IgD-negative memory B cell (primary cell): ENCODE results near the gene PALLD. TPM values are rescaled to one million over a fixed set of nuclear protein-coding genes. Genes with fewer than 3 reads are reported as not detected.
"Not testable (repeated sequence)": the region's sequence is repeated elsewhere in the genome, so short reads cannot be mapped to it uniquely, and the experiment has no call there.

Experiments
- H3K27ac Mint-ChIP-seq, 3 donors: one replicate each; pipeline ENCODE4 v1.8.0; 2020 to 2022; ENCODE audit warnings: mild to moderate bottlenecking in 3 of 3, mixed read lengths in 3 of 3, moderate library complexity in 1 of 3
- H3K27me3 Mint-ChIP-seq: one replicate; pipeline ENCODE4 v1.8.0; 2021; ENCODE audit warnings: mixed read lengths
- H3K36me3 Mint-ChIP-seq: one replicate; pipeline ENCODE4 v1.8.0; 2020; ENCODE audit warnings: mild to moderate bottlenecking, mixed read lengths
- H3K4me1 Mint-ChIP-seq, 3 donors: one replicate each; pipeline ENCODE4 v1.8.0; 2020 to 2022; ENCODE audit warnings: mixed read lengths in 3 of 3, mild to moderate bottlenecking in 1 of 3
- H3K4me3 Mint-ChIP-seq, 4 donors: one replicate each; pipeline ENCODE4 v1.8.0; 2020 to 2022; ENCODE audit warnings: mild to moderate bottlenecking in 4 of 4, mixed read lengths in 4 of 4, moderate library complexity in 3 of 4
- H3K9me3 Mint-ChIP-seq, 3 donors: one replicate each; pipeline ENCODE4 v1.8.0; 2020 to 2021; ENCODE audit warnings: mixed read lengths in 3 of 3, mild to moderate bottlenecking in 1 of 3
- polyA plus RNA-seq: library from polyadenylated mRNA; unstranded; fragments of 300-500 nt; fragmentation: Illumina TruSeq; gene quantifications from one replicate; pipeline ENCODE4 v1.2.3, GENCODE V29; 2021

Gene PALLD
- polyA plus RNA-seq, 1 donor from 2014 or later, result 0.31 TPM

DNA sequence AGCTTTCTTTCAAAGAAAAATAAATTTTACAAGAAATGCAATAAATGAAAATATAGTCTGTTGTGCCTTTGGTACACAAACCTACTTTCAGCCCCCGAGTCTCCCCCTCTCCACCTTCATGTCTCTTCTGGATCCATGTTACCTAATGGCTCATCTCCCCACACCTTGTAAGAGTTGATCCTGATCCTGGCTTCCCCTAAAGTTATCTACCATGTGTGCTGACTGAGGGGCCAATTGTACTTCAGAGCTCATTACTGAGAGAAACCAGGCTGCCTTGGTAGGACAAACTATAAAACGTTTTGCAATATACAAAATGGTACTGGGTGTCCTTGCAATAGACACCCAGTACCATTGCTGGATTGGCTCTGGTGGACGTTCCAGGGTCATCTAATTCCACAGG lies 11.8 kb downstream of the PALLD start:
- peaks cover 0 to 3% (median 0%) of the 10 kb centered on the region in 3 donors for H3K4me1 Mint-ChIP-seq
- H3K27me3 Mint-ChIP-seq, result peaks cover 3% of the 10 kb centered on the region
- H3K4me3 Mint-ChIP-seq, result no peak overlapping the region
- no peaks in the 10 kb centered on the region for H3K9me3 Mint-ChIP-seq
- H3K36me3 Mint-ChIP-seq, result peaks cover 2% of the 10 kb centered on the region
- no peak overlapping the region for H3K27ac Mint-ChIP-seq

DNA sequence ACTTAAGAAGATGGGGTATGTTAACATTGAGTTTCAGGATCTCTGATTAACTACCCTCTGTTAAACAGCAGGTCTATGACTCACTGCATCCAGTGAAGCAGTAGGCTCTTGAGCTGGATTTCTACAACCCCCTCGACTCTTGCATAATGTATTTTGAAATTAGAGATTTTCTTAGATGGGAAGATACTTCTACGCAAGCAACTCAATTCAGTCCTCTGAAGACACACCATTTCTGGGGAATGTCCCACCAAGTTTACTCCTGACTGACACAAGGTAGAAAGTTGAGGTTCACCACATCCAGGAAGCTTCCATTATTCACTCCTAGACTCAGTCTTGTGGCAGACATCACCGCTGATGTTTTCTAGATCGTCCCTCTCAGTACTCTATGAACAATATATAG lies 12.9 kb downstream of the PALLD start:
- Mint-ChIP-seq H3K27ac (no peak overlapping the region), H3K9me3 (no peaks in the 10 kb centered on the region), H3K27me3 (no peaks in the 10 kb centered on the region), H3K4me1 (peaks cover 0 to 2% (median 0%) of the 10 kb centered on the region in 3 donors), H3K36me3 (no peaks in the 10 kb centered on the region), H3K4me3 (no peak overlapping the region)

DNA sequence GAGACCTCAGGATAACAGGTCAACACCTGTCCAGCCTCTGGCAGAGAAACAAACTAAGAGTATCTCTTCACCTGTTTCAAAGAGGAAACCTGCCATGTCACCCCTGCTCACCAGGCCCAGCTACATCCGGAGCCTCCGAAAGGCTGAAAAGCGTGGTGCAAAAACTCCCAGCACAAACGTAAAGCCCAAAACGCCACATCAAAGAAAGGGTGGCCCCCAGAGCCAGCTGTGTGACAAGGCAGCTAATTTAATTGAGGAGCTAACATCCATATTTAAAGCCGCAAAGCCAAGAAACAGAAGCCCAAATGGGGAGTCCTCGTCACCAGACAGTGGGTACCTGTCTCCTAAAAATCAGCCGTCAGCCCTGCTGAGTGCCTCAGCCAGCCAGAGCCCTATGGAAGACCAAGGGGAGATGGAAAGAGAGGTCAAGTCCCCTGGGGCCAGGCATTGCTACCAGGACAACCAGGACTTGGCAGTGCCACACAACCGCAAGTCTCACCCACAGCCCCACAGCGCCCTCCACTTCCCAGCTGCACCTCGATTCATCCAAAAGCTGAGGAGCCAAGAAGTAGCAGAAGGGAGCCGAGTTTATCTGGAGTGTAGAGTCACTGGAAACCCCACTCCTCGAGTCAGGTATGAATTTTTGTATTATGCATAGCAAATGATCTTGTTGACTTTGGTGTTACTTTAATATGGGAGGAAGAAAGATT lies 15.1 kb downstream of the PALLD start:
- H3K4me1 Mint-ChIP-seq, result peaks cover 0 to 2% (median 0%) of the 10 kb centered on the region in 3 donors
- H3K27ac Mint-ChIP-seq, result no peak overlapping the region
- no peaks in the 10 kb centered on the region for H3K36me3 Mint-ChIP-seq
- no peaks in the 10 kb centered on the region for H3K9me3 Mint-ChIP-seq
- peaks cover 2% of the 10 kb centered on the region for H3K27me3 Mint-ChIP-seq
- H3K4me3 Mint-ChIP-seq, result no peak overlapping the region

DNA sequence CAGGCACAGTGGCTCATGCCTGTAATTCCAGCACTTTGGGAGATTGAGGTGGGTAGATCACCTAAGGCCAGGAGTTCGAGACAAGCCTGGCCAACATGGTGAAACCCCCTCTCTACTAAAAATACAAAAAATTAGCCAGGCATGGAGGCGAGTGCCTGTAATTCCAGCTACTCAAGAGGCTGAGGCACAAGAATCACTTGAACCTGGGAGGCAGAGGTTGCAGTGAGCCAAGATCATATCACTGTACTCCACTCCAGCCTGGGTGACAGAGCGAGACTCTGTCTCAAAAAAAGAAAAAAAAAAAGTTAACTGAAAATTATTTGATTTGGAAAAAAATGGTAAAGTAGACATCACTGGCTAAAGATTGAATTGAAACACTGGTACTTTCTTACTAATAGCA lies 17.0 kb downstream of the PALLD start:
- not testable (repeated sequence) for H3K4me3 Mint-ChIP-seq, H3K4me1 Mint-ChIP-seq, H3K9me3 Mint-ChIP-seq, H3K36me3 Mint-ChIP-seq, H3K27me3 Mint-ChIP-seq, H3K27ac Mint-ChIP-seq

DNA sequence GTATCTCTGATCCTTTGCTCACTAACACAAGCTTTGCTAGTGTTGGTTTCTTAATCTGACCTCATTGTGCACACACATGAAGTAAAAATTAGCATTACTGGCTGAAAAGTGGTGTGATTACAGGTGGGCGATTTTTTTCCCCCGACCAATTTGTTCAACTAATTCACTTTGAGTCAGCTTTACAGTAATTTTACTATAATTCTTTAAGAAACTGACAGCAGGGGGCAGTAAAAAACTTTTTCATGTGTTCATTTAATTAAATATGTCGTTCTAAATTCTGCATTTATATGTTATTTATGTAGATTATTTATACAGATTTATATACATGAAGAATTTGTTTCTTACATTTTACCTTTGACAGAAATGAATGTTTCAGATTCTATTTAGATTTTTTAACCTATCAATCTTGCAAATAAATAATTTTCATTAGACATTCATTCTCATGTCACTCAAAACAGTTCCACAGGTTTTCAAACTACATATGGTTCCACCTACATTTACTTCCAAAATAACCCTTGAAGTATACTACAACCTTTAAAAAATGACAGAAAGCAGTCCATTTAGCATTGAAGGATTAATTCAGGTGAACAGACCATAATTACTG lies 17.5 kb downstream of the PALLD start:
- Mint-ChIP-seq H3K27ac (no peak overlapping the region), H3K36me3 (no peaks in the 10 kb centered on the region), H3K27me3 (peaks cover 2% of the 10 kb centered on the region), H3K4me1 (peaks cover 0 to 2% (median 0%) of the 10 kb centered on the region in 3 donors), H3K9me3 (no peaks in the 10 kb centered on the region), H3K4me3 (no peak overlapping the region)

DNA sequence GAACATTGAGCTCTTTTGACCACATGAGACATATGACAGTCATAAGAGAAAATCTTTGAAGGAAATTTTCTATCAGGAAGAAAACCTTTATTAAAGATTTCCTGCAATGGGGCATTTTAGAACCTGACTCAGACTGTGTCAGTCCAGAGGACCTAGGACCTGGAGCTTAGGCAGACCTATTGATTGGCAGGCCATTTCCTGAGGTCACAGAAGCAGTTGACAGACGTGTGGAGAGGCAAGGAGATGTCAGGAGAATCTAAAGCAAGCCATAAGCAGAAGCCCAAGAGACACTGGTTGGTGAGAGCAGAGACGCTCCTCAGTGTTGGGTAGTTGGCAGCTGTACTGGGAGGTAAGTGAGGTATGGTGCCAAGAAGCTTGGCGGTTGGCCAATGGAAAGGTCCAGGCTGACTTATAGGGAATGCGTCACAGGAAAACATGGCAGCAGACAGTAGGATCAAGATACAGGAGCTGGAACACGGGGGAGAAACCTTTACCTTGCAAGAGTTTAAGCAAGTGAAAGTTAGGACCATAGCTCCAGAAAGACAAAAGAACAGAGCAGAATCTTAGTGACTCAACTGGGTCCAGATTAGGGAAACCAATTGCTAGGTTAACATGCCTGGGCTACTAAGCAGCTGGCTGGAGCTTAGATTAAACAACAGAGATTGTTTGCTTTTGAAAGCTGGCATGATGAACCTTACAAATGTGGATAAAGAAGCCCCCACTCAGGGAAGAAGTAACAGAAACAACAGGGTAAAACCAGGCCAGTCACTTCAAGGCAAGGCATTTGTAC lies 18.6 kb downstream of the PALLD start:
- no peaks in the 10 kb centered on the region for H3K9me3 Mint-ChIP-seq
- peaks cover 2% of the 10 kb centered on the region for H3K27me3 Mint-ChIP-seq
- peaks cover 0 to 2% (median 0%) of the 10 kb centered on the region in 3 donors for H3K4me1 Mint-ChIP-seq
- no peak overlapping the region for H3K27ac Mint-ChIP-seq
- no peaks in the 10 kb centered on the region for H3K36me3 Mint-ChIP-seq
- no peak overlapping the region for H3K4me3 Mint-ChIP-seq

DNA sequence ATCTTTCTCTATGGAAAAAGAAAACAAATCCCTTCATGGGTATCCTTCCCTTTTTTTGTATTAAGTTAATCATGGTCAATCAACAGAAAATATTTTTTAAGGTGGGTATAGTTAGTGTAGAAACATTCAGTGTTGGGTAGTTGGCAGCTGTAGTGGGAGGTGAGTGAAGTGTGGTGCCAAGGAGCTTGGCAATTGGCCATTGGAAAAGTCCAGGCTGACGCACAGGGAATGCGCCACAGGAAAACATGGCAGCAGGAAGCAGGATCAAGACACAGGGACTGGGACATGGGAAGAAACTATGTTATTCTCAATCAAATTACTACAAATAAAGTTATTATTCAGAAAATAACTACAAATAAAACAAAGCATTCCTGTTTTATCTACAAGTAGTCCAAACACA lies 20.0 kb downstream of the PALLD start:
- H3K36me3 Mint-ChIP-seq, result no peaks in the 10 kb centered on the region
- no peaks in the 10 kb centered on the region for H3K9me3 Mint-ChIP-seq
- peaks cover 0 to 2% (median 0%) of the 10 kb centered on the region in 3 donors for H3K4me1 Mint-ChIP-seq
- no peak overlapping the region for H3K27ac Mint-ChIP-seq
- H3K4me3 Mint-ChIP-seq, result no peak overlapping the region
- peaks cover 2% of the 10 kb centered on the region for H3K27me3 Mint-ChIP-seq

DNA sequence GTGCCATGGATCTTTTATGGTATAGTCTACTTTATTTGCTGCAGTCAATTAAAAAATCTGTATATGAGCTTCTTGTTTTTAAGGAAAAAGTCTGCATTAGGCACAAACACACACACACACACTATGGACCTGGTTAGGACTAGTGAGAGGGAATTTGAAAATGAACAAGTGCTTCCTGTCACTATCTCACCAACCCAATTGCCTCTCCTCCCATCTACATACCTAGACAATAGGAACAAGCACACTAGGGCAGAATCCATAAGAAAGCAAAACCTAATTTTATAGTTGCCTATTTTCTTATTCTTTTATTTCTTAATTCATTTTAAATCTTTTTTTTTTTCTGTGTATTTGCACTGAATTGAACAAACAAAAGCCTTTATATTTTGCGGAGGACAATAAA lies 22.7 kb downstream of the PALLD start:
- H3K27me3 Mint-ChIP-seq, result peaks cover 4% of the 10 kb centered on the region
- no peak overlapping the region for H3K27ac Mint-ChIP-seq
- no peaks in the 10 kb centered on the region for H3K4me1 Mint-ChIP-seq
- H3K9me3 Mint-ChIP-seq, result no peaks in the 10 kb centered on the region
- H3K36me3 Mint-ChIP-seq, result no peaks in the 10 kb centered on the region
- H3K4me3 Mint-ChIP-seq, result no peak overlapping the region

DNA sequence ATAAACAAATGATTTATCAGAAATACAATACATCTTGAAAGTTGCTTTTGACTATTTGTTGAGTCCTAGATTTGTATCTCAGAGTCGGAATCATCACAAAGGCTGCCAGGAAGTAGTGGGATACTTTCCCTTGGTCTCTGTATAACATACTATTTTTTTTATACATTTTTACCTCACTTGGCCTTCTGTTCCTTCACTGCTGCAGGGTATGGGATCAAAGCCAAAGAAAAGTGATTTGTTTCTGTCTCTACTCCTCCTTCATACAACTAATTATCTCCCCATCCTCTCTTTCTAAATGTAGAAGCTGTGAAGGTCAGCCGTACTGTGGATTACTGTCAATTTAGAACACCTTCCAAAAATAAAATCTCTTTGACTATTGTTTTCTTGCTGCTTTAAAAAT lies 24.9 kb downstream of the PALLD start:
- Mint-ChIP-seq H3K4me3 (no peak overlapping the region), H3K36me3 (no peaks in the 10 kb centered on the region), H3K27ac (no peak overlapping the region), H3K27me3 (peaks cover 2% of the 10 kb centered on the region), H3K4me1 (no peaks in the 10 kb centered on the region), H3K9me3 (no peaks in the 10 kb centered on the region)

DNA sequence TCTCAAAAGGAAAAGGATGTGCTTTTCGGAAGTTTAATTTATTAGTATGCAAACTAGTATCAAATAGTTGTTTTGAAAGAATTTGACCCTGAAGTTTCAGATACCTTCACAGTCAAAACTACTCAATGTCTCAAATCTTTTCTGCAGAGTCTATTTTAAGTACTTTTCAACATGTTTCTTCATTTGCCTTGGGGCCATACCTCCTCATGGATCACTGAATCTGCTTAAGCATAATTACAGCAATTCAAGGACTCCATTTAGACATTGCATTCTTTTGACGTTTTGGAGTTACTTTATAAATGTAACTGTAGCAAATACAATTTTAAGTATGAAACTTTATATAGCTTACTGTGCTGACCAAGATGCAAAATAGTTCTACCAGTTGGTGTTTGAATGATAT lies 25.5 kb downstream of the PALLD start:
- no peaks in the 10 kb centered on the region for H3K4me1 Mint-ChIP-seq
- H3K4me3 Mint-ChIP-seq, result no peak overlapping the region
- H3K27me3 Mint-ChIP-seq, result peaks cover 2% of the 10 kb centered on the region
- no peaks in the 10 kb centered on the region for H3K9me3 Mint-ChIP-seq
- no peak overlapping the region for H3K27ac Mint-ChIP-seq
- H3K36me3 Mint-ChIP-seq, result no peaks in the 10 kb centered on the region

DNA sequence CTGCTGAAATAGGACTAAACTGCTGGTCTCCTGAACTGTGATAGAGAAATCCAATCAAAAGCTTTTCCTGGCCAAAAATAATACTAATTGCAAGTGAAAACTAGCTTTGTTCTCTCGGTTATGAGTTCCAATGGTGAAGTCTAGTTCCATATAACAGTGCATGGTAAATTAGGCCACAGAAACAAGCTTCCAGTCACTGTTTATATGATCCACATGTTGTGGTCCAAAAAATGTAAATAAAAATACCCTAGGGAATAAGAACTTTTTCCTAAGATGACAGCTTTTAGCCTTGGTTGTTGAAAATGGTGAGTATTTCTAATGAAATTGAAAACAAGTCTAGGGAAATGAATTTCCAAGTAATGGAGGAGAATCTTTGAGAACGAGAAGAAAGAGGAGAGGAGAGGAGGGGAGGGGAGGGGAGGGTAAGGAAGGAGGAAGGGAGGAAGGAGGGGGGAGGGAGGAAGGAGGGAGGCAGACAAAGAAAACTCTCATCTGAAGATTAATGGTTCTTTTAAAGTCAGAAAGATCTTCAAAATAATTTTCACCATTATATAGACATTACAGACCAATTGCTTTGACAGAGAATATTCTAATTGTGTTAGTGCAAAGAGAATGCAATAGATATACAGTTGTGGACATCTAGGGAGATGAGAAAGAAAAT lies 26.1 kb downstream of the PALLD start:
- Mint-ChIP-seq H3K36me3 (no peaks in the 10 kb centered on the region), H3K4me1 (peaks cover 0 to 1% (median 0%) of the 10 kb centered on the region in 3 donors), H3K27me3 (peaks cover 2% of the 10 kb centered on the region), H3K9me3 (no peaks in the 10 kb centered on the region), H3K27ac (no peak overlapping the region), H3K4me3 (no peak overlapping the region)

DNA sequence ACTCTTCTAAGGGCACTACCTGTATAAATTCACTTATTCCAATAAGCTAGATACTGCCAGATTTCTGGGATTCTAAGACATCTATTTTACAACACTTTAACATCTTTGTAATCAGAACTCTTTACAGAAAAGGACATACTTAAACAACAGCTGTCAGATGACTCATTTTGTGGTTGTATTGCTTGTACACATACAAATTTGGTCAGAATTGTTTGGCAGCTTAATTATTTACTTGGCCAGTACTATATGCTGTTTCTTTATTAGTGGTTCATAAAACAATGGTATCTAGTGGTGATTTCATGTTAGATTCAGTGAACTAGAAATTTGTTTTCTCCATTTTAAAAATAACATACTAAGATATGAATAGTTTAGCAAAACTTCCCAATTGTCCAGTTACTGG lies 27.2 kb downstream of the PALLD start:
- no peak overlapping the region for H3K4me3 Mint-ChIP-seq
- no peak overlapping the region for H3K27ac Mint-ChIP-seq
- H3K9me3 Mint-ChIP-seq, result no peaks in the 10 kb centered on the region
- H3K27me3 Mint-ChIP-seq, result peaks cover 2% of the 10 kb centered on the region
- H3K4me1 Mint-ChIP-seq, result peaks cover 0 to 1% (median 0%) of the 10 kb centered on the region in 3 donors
- H3K36me3 Mint-ChIP-seq, result no peaks in the 10 kb centered on the region

DNA sequence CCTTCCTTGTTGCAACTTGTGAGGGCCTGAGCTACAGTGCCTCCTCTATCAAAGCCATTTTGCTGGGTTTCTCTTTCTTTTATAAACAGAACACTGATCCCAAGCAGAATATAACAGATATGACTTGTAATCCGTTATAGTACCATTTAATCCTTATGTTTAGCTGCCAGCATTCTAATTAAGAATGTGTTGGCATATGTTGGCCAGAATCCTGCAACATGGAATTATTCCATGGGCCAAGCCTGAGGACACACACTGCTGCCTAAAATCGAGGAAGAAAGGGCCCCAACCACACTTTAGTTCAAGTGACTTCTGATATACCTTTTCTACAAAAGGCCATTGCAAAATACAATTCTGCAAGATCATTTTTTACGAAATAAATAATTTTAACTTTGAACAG lies 28.0 kb downstream of the PALLD start:
- peaks cover 0 to 1% (median 0%) of the 10 kb centered on the region in 3 donors for H3K4me1 Mint-ChIP-seq
- no peak overlapping the region for H3K4me3 Mint-ChIP-seq
- no peaks in the 10 kb centered on the region for H3K9me3 Mint-ChIP-seq
- no peaks in the 10 kb centered on the region for H3K36me3 Mint-ChIP-seq
- no peak overlapping the region for H3K27ac Mint-ChIP-seq
- H3K27me3 Mint-ChIP-seq, result peaks cover 3% of the 10 kb centered on the region

DNA sequence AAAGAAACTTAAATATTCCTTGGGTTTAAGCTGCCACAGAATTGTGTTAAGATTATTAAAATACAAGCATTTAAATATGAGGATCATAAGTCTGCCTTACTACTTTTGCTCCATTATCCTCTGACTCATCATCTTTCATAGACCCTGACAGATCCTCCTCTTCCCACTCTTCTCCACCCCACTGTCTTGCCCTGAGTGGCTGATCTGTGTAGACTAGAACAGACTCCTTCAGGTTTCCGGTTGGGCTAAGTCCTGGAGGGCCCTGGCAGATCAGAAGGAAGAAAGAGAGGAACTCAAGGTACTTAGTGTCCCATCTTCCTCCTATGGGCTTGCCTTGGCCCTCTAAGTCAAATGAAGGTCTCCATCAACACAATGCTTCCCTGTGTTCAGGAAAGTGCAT lies 30.7 kb downstream of the PALLD start:
- peaks cover 3% of the 10 kb centered on the region for H3K27me3 Mint-ChIP-seq
- H3K27ac Mint-ChIP-seq, result no peak overlapping the region
- peaks cover 0 to 1% (median 0%) of the 10 kb centered on the region in 3 donors for H3K4me1 Mint-ChIP-seq
- peaks cover 0 to 2% (median 0%) of the 10 kb centered on the region in 3 donors for H3K9me3 Mint-ChIP-seq
- no peaks in the 10 kb centered on the region for H3K36me3 Mint-ChIP-seq
- no peak overlapping the region for H3K4me3 Mint-ChIP-seq
